Activated CD8-positive, alpha-beta memory T cell treated with anti-CD3 and anti-CD28 coated beads for 36 hours (primary cell): ENCODE measurements around the gene NALCN. TPM values are rescaled to one million over a fixed set of nuclear protein-coding genes. Genes with fewer than 3 reads are reported as not detected.

Source experiments
- CTCF ChIA-PET: fragments of 350-600 bp; sonication (Branson Sonifier 250); formaldehyde crosslinking; loops from one replicate; lab custom pipeline; 2021; ENCODE audit warnings: antibody characterized with exemption; lab: Charles Lee
- POLR2A ChIA-PET: fragments of 350-600 bp; sonication (Branson Sonifier 250); formaldehyde crosslinking; loops from one replicate; lab custom pipeline; 2021; ENCODE audit warnings: antibody characterized with exemption; lab: Charles Lee
- total RNA-seq, 2 experiments: library from RNA; stranded (reverse); gene quantifications; one replicate each; pipeline ENCODE4 v1.2.3, GENCODE V29; 2021

NALCN gene
- total RNA-seq: not detected

- ChIA-PET POLR2A (no interaction called here), CTCF (no interaction called here)
Observed at GRCh38 chr13:101416181-101417042, at the start of gene NALCN. NALCN (minus strand) TSS chr13:101416508; CDS start chr13:101399126, 17,382 bp downstream.

- ChIA-PET CTCF (no interaction called here), POLR2A (no interaction called here)
Observed at GRCh38 chr13:101465877-101466276, 49.6 kb upstream of the NALCN start.

GRCh38 chr13:101457176-101457575 lies 40.9 kb upstream of the NALCN start:
- ChIA-PET POLR2A (interaction anchor here (0.6 kb wide), 1 partner anchor 13 kb away, joined by 3 read pairs; no protein-coding TSS in a partner anchor), CTCF (no interaction called here)

GRCh38 chr13:101455863-101456262 lies 39.6 kb upstream of the NALCN start:
- POLR2A ChIA-PET: no interaction called here
- CTCF ChIA-PET: no interaction called here

- CTCF ChIA-PET: no interaction called here
- POLR2A ChIA-PET: no interaction called here
Observed at GRCh38 chr13:101454767-101455166, 38.5 kb upstream of the NALCN start.

- ChIA-PET CTCF (no interaction called here), POLR2A (no interaction called here)
Observed at GRCh38 chr13:101453784-101454201, 37.5 kb upstream of the NALCN start.

GRCh38 chr13:101452519-101453485 lies 36.5 kb upstream of the NALCN start, which contains the start of gene ITGBL1:
ITGBL1 (plus strand) TSS chr13:101452675; CDS start chr13:101452834, 159 bp downstream.
- ChIA-PET CTCF (no interaction called here), POLR2A (no interaction called here)

- CTCF ChIA-PET: no interaction called here
- POLR2A ChIA-PET: no interaction called here
Observed at GRCh38 chr13:101451641-101452040, 35.3 kb upstream of the NALCN start.

GRCh38 chr13:101450749-101451130 lies 34.4 kb upstream of the NALCN start:
- CTCF ChIA-PET: no interaction called here
- POLR2A ChIA-PET: no interaction called here

GRCh38 chr13:101449790-101450748 lies 33.8 kb upstream of the NALCN start:
- ChIA-PET POLR2A (no interaction called here), CTCF (no interaction called here)

- ChIA-PET POLR2A (no interaction called here), CTCF (no interaction called here)
Observed at GRCh38 chr13:101447852-101448251, 31.5 kb upstream of the NALCN start.

GRCh38 chr13:101434486-101434885 lies 18.2 kb upstream of the NALCN start:
- POLR2A ChIA-PET: no interaction called here

GRCh38 chr13:101433895-101434294 lies 17.6 kb upstream of the NALCN start:
- POLR2A ChIA-PET: no interaction called here
- CTCF ChIA-PET: no interaction called here

More at GRCh38 chr13:101434486-101434885, 18.2 kb upstream of the NALCN start:
- CTCF ChIA-PET: no interaction called here

- ChIA-PET POLR2A (no interaction called here), CTCF (no interaction called here)
Observed at GRCh38 chr13:101429733-101430132, 13.4 kb upstream of the NALCN start.

- CTCF ChIA-PET: no interaction called here
- POLR2A ChIA-PET: no interaction called here
Observed at GRCh38 chr13:101425623-101426022, 9.3 kb upstream of the NALCN start.

- ChIA-PET CTCF (no interaction called here), POLR2A (no interaction called here)
Observed at GRCh38 chr13:101425156-101425471, 8.8 kb upstream of the NALCN start.

GRCh38 chr13:101424381-101425155 lies 8.3 kb upstream of the NALCN start:
- ChIA-PET CTCF (no interaction called here), POLR2A (no interaction called here)

GRCh38 chr13:101423872-101424271 lies 7.6 kb upstream of the NALCN start:
- POLR2A ChIA-PET: no interaction called here
- CTCF ChIA-PET: no interaction called here
